Lower leg skin (tissue), 3 donors: Measurements from ENCODE around the gene EMC9.

Experiments
- CTCF ChIP-seq, 3 donors: fragments of 450-650 bp; IDR thresholded peaks; one replicate each; pipeline ENCODE4 v1.5.1; 2016; ENCODE audit warnings: antibody characterized with exemption in 3 of 3, mild to moderate bottlenecking in 3 of 3, moderate library complexity in 2 of 3
- POLR2A ChIP-seq, 2 donors: fragments of 450-650 bp; IDR thresholded peaks; one replicate each; pipeline ENCODE4 v1.6.1; 2016 to 2017; ENCODE audit warnings: antibody characterized with exemption in 2 of 2, mild to moderate bottlenecking in 1 of 2, moderate library complexity in 1 of 2

DNA sequence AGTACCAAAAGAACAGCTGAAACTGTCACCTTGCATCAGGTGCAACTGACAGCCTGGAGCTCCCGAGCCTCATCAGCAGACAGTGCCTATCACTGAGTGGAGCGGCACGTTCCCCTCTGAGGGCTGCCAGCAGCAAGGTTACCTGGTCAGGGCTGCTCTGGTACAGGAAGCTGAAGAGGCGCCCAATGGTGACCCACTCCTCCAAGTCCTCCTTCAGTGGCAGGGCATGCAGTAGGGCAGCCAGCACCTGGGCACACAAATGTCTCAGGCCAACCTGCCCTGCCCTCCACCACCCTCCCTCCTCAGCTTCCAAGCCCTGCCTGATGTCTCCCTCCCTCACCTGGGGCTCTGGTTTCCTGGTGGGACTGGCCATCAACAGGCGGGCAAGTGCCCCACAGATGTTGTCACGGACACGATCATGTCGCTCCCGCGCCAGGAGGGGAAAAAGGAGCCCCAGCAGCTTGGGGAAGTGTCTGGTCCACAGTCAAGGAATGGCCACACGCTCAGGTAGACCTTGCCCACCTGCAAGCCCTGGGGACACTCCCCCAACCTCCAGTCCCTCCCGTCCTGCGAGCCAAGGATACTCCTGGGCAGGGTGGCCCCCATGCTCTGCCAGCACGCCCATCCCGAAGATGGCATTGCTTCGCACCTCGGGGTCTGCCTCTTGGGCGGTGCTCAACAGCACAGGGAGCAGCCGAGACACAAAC is 40.1 kb upstream of the EMC9 start:
- no peak for TF ChIP-seq CTCF (IDR thresholded peaks at IDR 0.05)
- no peak for TF ChIP-seq POLR2A (IDR thresholded peaks at IDR 0.05)
